Endodermal cell (in vitro differentiated cells): Measurements from ENCODE around the gene DEDD2. TPM values are rescaled to one million over a fixed set of nuclear protein-coding genes. Genes with fewer than 3 reads are reported as not detected.
A peak's percentile ranks its signal among the peaks of the same experiment; 100 is the strongest.

Experiments used
- DNase-seq: peaks from one replicate; pipeline ENCODE4 v3.0.0-alpha.2; 2017
- H3K27ac ChIP-seq: 2 replicates; pipeline ENCODE4 v1.5.1; 2013; ENCODE audit warnings: mild to moderate bottlenecking, low read depth, low read length, moderate library complexity
- H3K27me3 ChIP-seq: 2 replicates; pipeline ENCODE4 v1.6.1; 2013; ENCODE audit warnings: mild to moderate bottlenecking, low read length, moderate library complexity; ENCODE audit not compliant: insufficient read depth, control insufficient read depth, poor library complexity, severe bottlenecking
- H3K36me3 ChIP-seq: 2 replicates; pipeline ENCODE4 v1.7.0; 2013; ENCODE audit warnings: mild to moderate bottlenecking, low read length, moderate library complexity; ENCODE audit not compliant: control insufficient read depth, insufficient read depth
- H3K4me1 ChIP-seq: one replicate; pipeline ENCODE4 v1.7.0; 2013; ENCODE audit warnings: low read length; ENCODE audit not compliant: control insufficient read depth, insufficient read depth
- H3K4me3 ChIP-seq: 2 replicates; pipeline ENCODE4 v1.5.1; 2013; ENCODE audit warnings: mild to moderate bottlenecking, low read length, moderate library complexity
- H3K9ac ChIP-seq: 2 replicates; pipeline ENCODE4 v1.6.1; 2013; ENCODE audit warnings: mild to moderate bottlenecking, low read length, moderate library complexity; ENCODE audit not compliant: poor library complexity, severe bottlenecking; ENCODE audit errors: extremely low read depth
- H3K9me3 ChIP-seq: 2 replicates; pipeline ENCODE4 v1.6.1; 2013; ENCODE audit warnings: mild to moderate bottlenecking, low read length, moderate library complexity; ENCODE audit not compliant: control insufficient read depth
- H3K27ac Mint-ChIP-seq: 2 replicates; pipeline ENCODE4 v1.8.0; 2020; ENCODE audit warnings: mixed read lengths
- H3K27me3 Mint-ChIP-seq: 2 replicates; pipeline ENCODE4 v1.8.0; 2021; ENCODE audit warnings: mild to moderate bottlenecking, mixed read lengths; ENCODE audit not compliant: insufficient read depth
- H3K36me3 Mint-ChIP-seq: 2 replicates; pipeline ENCODE4 v1.8.0; 2020; ENCODE audit warnings: low read depth, mixed read lengths
- H3K4me1 Mint-ChIP-seq: 2 replicates; pipeline ENCODE4 v1.8.0; 2020; ENCODE audit warnings: mixed read lengths
- H3K4me3 Mint-ChIP-seq: 2 replicates; pipeline ENCODE4 v1.8.0; 2020; ENCODE audit warnings: mild to moderate bottlenecking, moderate library complexity, mixed read lengths
- H3K9me3 Mint-ChIP-seq: 2 replicates; pipeline ENCODE4 v1.8.0; 2020; ENCODE audit warnings: mild to moderate bottlenecking, mixed read lengths
- WGBS, 2 experiments: methylation state at CpG; one replicate each; pipeline versions ENCODE4 v1.1.5 to v1.1.7; 2013; ENCODE audit warnings: missing lambda C conversion rate in 2 of 2, mixed read lengths in 1 of 2; ENCODE audit not compliant: insufficient coverage in 1 of 2, insufficient read length in 1 of 2; 5-methylcytosine and 5-hydroxymethylcytosine counted together
- total RNA-seq, 2 donors: library from RNA; stranded (reverse); fragmentation: NEBNext Ultra II Directional in 1 of 2; extraction: Animal tissue kit (Norgen Biotek cat#: 25700) in 1 of 2; gene quantifications; 2 replicates in 1 of 2; 3 replicates in 1 of 2; pipeline ENCODE4 v1.2.1, GENCODE V29; 2021
- TF ChIP-seq, protein P1 (sequence below): fragments of 200-600 bp; sonication (generic); conservative IDR thresholded peaks from 2 replicates; pipeline ENCODE4 v1.5.0; 2021; ENCODE audit warnings: antibody characterized with exemption, mild to moderate bottlenecking

The DEDD2 gene
- total RNA-seq, 2 donors from 2014 or later, result 25.8 to 28.0 TPM

DNA sequence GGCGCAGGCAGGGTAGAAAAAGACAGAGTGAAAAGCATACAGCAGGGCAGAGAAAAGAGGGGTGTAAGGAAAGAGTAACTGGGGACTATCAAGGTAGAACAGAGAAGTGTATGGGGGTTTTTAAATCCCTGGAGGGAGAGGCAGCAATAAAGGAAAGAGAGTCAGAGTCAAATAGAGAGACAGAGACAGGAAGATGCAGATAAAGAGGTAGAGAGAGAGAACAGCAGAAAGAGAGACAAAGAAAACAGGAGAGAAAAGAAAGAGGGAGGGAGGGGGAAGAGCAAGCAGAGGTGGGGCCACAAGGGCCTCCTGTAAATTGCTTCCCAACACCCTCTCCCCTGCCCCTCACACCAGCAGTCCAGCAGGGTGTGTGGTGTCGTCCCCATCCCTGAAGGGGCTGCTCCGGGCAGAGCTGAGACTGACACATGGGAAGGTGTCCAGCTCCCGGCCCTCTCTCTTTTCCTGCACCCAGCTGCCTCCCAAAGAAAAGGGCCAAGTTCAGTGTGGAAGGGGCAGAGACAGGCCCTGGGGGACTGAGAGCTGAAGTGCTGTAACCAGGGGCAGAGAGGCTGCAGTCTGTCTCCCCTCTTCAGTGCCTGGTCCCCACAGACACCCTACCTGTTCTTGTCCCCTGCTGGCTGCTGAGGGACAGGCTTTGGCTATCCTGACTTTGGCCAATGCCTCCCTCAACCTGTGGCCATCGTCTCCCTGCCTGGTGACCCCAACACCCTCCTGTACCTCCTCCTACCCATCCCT lies 67.9 kb downstream of the DEDD2 start:
- 67% methylated on average over 5 of the region's 5 CpGs; no CpG with 5 or more reads in 1 of the 2 experiments for WGBS, 2 experiments
- peaks cover 37% of the 10 kb centered on the region for H3K27me3 ChIP-seq
- no peaks in the 10 kb centered on the region for H3K9me3 Mint-ChIP-seq
- no peak overlapping the region for H3K4me3 ChIP-seq
- TF ChIP-seq, protein P1, sequence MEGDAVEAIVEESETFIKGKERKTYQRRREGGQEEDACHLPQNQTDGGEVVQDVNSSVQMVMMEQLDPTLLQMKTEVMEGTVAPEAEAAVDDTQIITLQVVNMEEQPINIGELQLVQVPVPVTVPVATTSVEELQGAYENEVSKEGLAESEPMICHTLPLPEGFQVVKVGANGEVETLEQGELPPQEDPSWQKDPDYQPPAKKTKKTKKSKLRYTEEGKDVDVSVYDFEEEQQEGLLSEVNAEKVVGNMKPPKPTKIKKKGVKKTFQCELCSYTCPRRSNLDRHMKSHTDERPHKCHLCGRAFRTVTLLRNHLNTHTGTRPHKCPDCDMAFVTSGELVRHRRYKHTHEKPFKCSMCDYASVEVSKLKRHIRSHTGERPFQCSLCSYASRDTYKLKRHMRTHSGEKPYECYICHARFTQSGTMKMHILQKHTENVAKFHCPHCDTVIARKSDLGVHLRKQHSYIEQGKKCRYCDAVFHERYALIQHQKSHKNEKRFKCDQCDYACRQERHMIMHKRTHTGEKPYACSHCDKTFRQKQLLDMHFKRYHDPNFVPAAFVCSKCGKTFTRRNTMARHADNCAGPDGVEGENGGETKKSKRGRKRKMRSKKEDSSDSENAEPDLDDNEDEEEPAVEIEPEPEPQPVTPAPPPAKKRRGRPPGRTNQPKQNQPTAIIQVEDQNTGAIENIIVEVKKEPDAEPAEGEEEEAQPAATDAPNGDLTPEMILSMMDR, result peak; percentile 19
- peaks cover 33% of the 10 kb centered on the region for H3K27me3 Mint-ChIP-seq
- no peaks in the 10 kb centered on the region for H3K36me3 ChIP-seq
- H3K4me1 ChIP-seq, result no peaks in the 10 kb centered on the region
- DNase-seq, result no peak
- no peak overlapping the region for H3K9ac ChIP-seq
- no peak overlapping the region for H3K27ac Mint-ChIP-seq
- H3K4me3 Mint-ChIP-seq, result no peak overlapping the region
- no peaks in the 10 kb centered on the region for H3K9me3 ChIP-seq
- peak overlapping the region; percentile 49 for H3K27ac ChIP-seq
- H3K36me3 Mint-ChIP-seq, result no peaks in the 10 kb centered on the region
- no peaks in the 10 kb centered on the region for H3K4me1 Mint-ChIP-seq

Other genes starting within 250 kb of the DEDD2 start
- gene ATP1A3, start 223.4 kb downstream of the DEDD2 start, total RNA-seq, result 1 to 10 TPM in 1 of 2 donors, under 1 TPM in 1; 0.69 to 1.0 TPM
- 10 to 100 TPM; 21.6 to 38.7 TPM for gene GRIK5, start 147.5 kb downstream of the DEDD2 start, total RNA-seq
- 10 to 100 TPM; 20.9 to 22.1 TPM for gene ZNF574, start 141.5 kb downstream of the DEDD2 start, total RNA-seq
- 1 to 10 TPM; 1.8 to 2.6 TPM for gene POU2F2, start 85.2 kb downstream of the DEDD2 start, total RNA-seq
- gene ZNF526, start 2.6 kb upstream of the DEDD2 start, total RNA-seq, result 10 to 100 TPM; 15.7 to 16.0 TPM
- 10 to 100 TPM; 52.6 to 55.1 TPM for gene GSK3A, start 24.9 kb upstream of the DEDD2 start, total RNA-seq
- gene ERF, start 37.5 kb upstream of the DEDD2 start, total RNA-seq, result 100 to 1,000 TPM; 106 to 138 TPM
- 10 to 100 TPM; 48.6 to 57.6 TPM for gene CIC, start 51.6 kb upstream of the DEDD2 start, total RNA-seq
- 1 to 10 TPM; 1.4 to 2.7 TPM for gene PRR19, start 84.5 kb upstream of the DEDD2 start, total RNA-seq
- gene PAFAH1B3, start 84.9 kb upstream of the DEDD2 start, total RNA-seq, result 10 to 100 TPM; 63.0 to 70.2 TPM
- gene TMEM145, start 95.6 kb upstream of the DEDD2 start, total RNA-seq, result under 1 TPM; 0.38 to 0.42 TPM
- gene MEGF8, start 108.0 kb upstream of the DEDD2 start, total RNA-seq, result 10 to 100 TPM; 48.0 to 51.4 TPM
- 1 to 10 TPM; 5.0 to 6.6 TPM for gene CNFN, start 172.6 kb upstream of the DEDD2 start, total RNA-seq
- 1 to 10 TPM; 5.9 to 8.1 TPM for gene LIPE, start 209.7 kb upstream of the DEDD2 start, total RNA-seq
- gene CXCL17, start 225.3 kb upstream of the DEDD2 start, total RNA-seq, result under 1 TPM in 1 of 2 donors, not detected in 1; 0.37 TPM